HG02840 (cell line): ENCODE measurements around the gene SLC25A46.
"Not testable (repeated sequence)": the region's sequence is repeated elsewhere in the genome, so short reads cannot be mapped to it uniquely, and the experiment has no call there.

Experiments
- ATAC-seq: cut with Tn5 transposase; IDR thresholded peaks from one replicate; pipeline ENCODE4 v1.9.1; 2021; ENCODE audit warnings: mild to moderate bottlenecking, moderate library complexity, moderate number of reproducible peaks; ENCODE audit not compliant: unreplicated experiment, low FRiP score

The SLC25A46 gene

GRCh38 chr5:110753600-110753999, 14.8 kb downstream of the SLC25A46 start:
- no peak for ATAC-seq

GRCh38 chr5:110754181-110754580, 15.4 kb downstream of the SLC25A46 start:
- no peak for ATAC-seq

- ATAC-seq, result no peak
Observed at GRCh38 chr5:110757118-110757729, 18.4 kb downstream of the SLC25A46 start.

GRCh38 chr5:110760158-110760557, 21.4 kb downstream of the SLC25A46 start:
- ATAC-seq, result no peak

- ATAC-seq, result no peak
Observed at GRCh38 chr5:110768138-110768860, 29.5 kb downstream of the SLC25A46 start.

- ATAC-seq, result no peak
Observed at GRCh38 chr5:110769000-110769681, 30.3 kb downstream of the SLC25A46 start.

- no peak for ATAC-seq
Observed at GRCh38 chr5:110770286-110770685, 31.5 kb downstream of the SLC25A46 start.

GRCh38 chr5:110784901-110785300, 46.1 kb downstream of the SLC25A46 start:
- ATAC-seq, result no peak

GRCh38 chr5:110785356-110785755, 46.5 kb downstream of the SLC25A46 start:
- no peak for ATAC-seq

GRCh38 chr5:110788006-110788405, 49.2 kb downstream of the SLC25A46 start:
- not testable (repeated sequence) for ATAC-seq

GRCh38 chr5:110790673-110791072, 51.9 kb downstream of the SLC25A46 start:
- no peak for ATAC-seq

- no peak for ATAC-seq
Observed at GRCh38 chr5:110802998-110803397, 64.2 kb downstream of the SLC25A46 start.

- ATAC-seq, result no peak
Observed at GRCh38 chr5:110803467-110804326, 64.9 kb downstream of the SLC25A46 start.

GRCh38 chr5:110807169-110807568, 68.4 kb downstream of the SLC25A46 start:
- no peak for ATAC-seq

- ATAC-seq, result no peak
Observed at GRCh38 chr5:110809006-110809405, 70.2 kb downstream of the SLC25A46 start.
